GM12878 (cell line): Measurements from ENCODE around the gene PKP4. TPM values are rescaled to one million over a fixed set of nuclear protein-coding genes. Genes with fewer than 3 reads are reported as not detected.

Experiments
- ATAC-seq: fragments of 200-7000 bp; cut with Tn5 transposase; 3 replicates; pipeline ENCODE4 v1.9.1; 2020; ENCODE audit warnings: mild to moderate bottlenecking, moderate library complexity
- Bru-seq: library from RNA; stranded (reverse); fragments of 400-500 nt; gene quantifications from one replicate; lab custom pipeline; 2021; lab: Mats Ljungman, UMichigan
- BruChase-seq, 2 experiments: library from RNA; stranded (reverse); fragments of 400-500 nt; gene quantifications; one replicate each; lab custom pipeline; 2021; lab: Mats Ljungman, UMichigan
- BruUV-seq: library from RNA; stranded (reverse); fragments of 400-500 nt; replicated peaks from 2 replicates; lab custom pipeline; 2021; lab: Mats Ljungman, UMichigan
- CTCF ChIA-PET: fragments of 300-600 bp; sonication (Branson Sonifier 250); formaldehyde crosslinking; extraction: SDS; loops from one replicate; lab custom pipeline; 2021; ENCODE audit warnings: inconsistent platforms; lab: Yijun Ruan, JAX
- POLR2A ChIA-PET: fragments of 350-600 bp; formaldehyde crosslinking; extraction: SDS; loops from one replicate; lab custom pipeline; 2021; ENCODE audit warnings: inconsistent platforms; lab: Charles Lee
- RAD21 ChIA-PET: fragments of 300-600 bp; sonication (Branson Sonifier 250); formaldehyde crosslinking; loops from one replicate; lab custom pipeline; 2023; ENCODE audit warnings: antibody characterized with exemption; ENCODE audit not compliant: unreplicated experiment; lab: Charles Lee
- SMC1A ChIA-PET: fragments of 300-600 bp; sonication (Branson Sonifier 250); formaldehyde crosslinking; loops from one replicate; lab custom pipeline; 2023; ENCODE audit not compliant: unreplicated experiment, uncharacterized antibody; lab: Charles Lee
- DNase-seq: peaks from one replicate; pipeline ENCODE4 v3.0.0-alpha.2; 2011; ENCODE audit warnings: low read depth, low spot score
- FAIRE-seq: peaks from 3 replicates; lab custom pipeline; 2011; peaks lifted over from hg19 to GRCh38; lab: Jason Lieb, UNC
- H2AFZ ChIP-seq: 2 replicates; pipeline ENCODE4 v1.6.0; 2011; ENCODE audit warnings: low read depth, low read length, control low read depth; ENCODE audit not compliant: control insufficient read depth
- H3K27ac ChIP-seq: 2 replicates; pipeline ENCODE4 v1.5.1; 2011; ENCODE audit warnings: control low read depth; ENCODE audit not compliant: control insufficient read depth, insufficient read depth
- H3K27me3 ChIP-seq, 2 experiments: replicated peaks in 1 of 2; 2 replicates each; pipeline versions ENCODE4 v1.6.0 to v1.6.1; 2011; ENCODE audit warnings: low read length in 1 of 2; ENCODE audit not compliant: control insufficient read depth in 2 of 2, insufficient read depth in 2 of 2
- H3K36me3 ChIP-seq, 2 experiments: 2 replicates each; pipeline ENCODE4 v1.5.1; 2011; ENCODE audit warnings: low read length in 1 of 2; ENCODE audit not compliant: control insufficient read depth in 2 of 2, insufficient read depth in 2 of 2
- H3K4me1 ChIP-seq: 2 replicates; pipeline ENCODE4 v1.6.1; 2011; ENCODE audit warnings: mild to moderate bottlenecking, low read length, moderate library complexity, mixed read lengths; ENCODE audit not compliant: control insufficient read depth, insufficient read depth
- H3K4me2 ChIP-seq: 2 replicates; pipeline ENCODE4 v1.6.0; 2011; ENCODE audit warnings: control low read depth; ENCODE audit not compliant: control insufficient read depth, insufficient read depth
- H3K4me3 ChIP-seq: fragments of 200-600 bp; sonication (generic); 2 replicates; pipeline ENCODE4 v1.5.1; 2016
- H3K79me2 ChIP-seq: 2 replicates; pipeline ENCODE4 v1.6.0; 2011; ENCODE audit warnings: low read length; ENCODE audit not compliant: control insufficient read depth, insufficient read depth
- H3K9ac ChIP-seq: 2 replicates; pipeline ENCODE4 v1.8.0; 2011; ENCODE audit warnings: low read length, control low read depth, mixed read lengths; ENCODE audit not compliant: control insufficient read depth, insufficient read depth
- H3K9me3 ChIP-seq: replicated peaks from 3 replicates; pipeline ENCODE4 v1.5.1; 2011; ENCODE audit warnings: mild to moderate bottlenecking, low read length; ENCODE audit not compliant: control insufficient read depth, insufficient read depth
- H4K20me1 ChIP-seq: 2 replicates; pipeline ENCODE4 v1.6.0; 2011; ENCODE audit not compliant: control insufficient read depth, insufficient read depth
- BCL11A ChIP-seq: IDR thresholded peaks from 2 replicates; pipeline ENCODE4 v1.6.1; 2011; ENCODE audit warnings: low read depth, low read length
- E4F1 ChIP-seq: fragments of 450-650 bp; IDR thresholded peaks from 2 replicates; pipeline ENCODE4 v1.6.1; 2018; ENCODE audit warnings: borderline replicate concordance, mild to moderate bottlenecking; ENCODE audit not compliant: partially characterized antibody
- EP300 ChIP-seq, 2 experiments: fragments of 150-350 bp in 1 of 2; IDR thresholded peaks; 2 replicates each; pipeline ENCODE4 v1.6.1; 2011 to 2012; ENCODE audit warnings: low read depth in 2 of 2, low read length in 2 of 2, borderline replicate concordance in 1 of 2, improper control_type of control experiment in 1 of 2, inconsistent platforms in 1 of 2; ENCODE audit not compliant: control insufficient read depth in 1 of 2
- ESRRA ChIP-seq: IDR thresholded peaks from 2 replicates; pipeline ENCODE4 v1.6.1; 2012; ENCODE audit warnings: mild to moderate bottlenecking, low read length, improper control_type of control experiment
- JUND ChIP-seq: IDR thresholded peaks from 2 replicates; pipeline ENCODE4 v1.6.1; 2012; ENCODE audit warnings: low read depth, mild to moderate bottlenecking, low read length, improper control_type of control experiment, moderate library complexity
- KAT2A ChIP-seq: conservative IDR thresholded peaks from 2 replicates; pipeline ENCODE4 v1.6.1; 2011; ENCODE audit warnings: low read depth, low read length; ENCODE audit not compliant: control insufficient read depth
- NFXL1 ChIP-seq: fragments of 450-650 bp; IDR thresholded peaks from 2 replicates; pipeline ENCODE4 v1.6.1; 2017; ENCODE audit warnings: antibody characterized with exemption, mild to moderate bottlenecking, borderline replicate concordance
- NR2C1 ChIP-seq: fragments of 450-650 bp; IDR thresholded peaks from 2 replicates; pipeline ENCODE4 v1.6.1; 2017; ENCODE audit warnings: antibody characterized with exemption, mild to moderate bottlenecking, moderate library complexity
- PKNOX1 ChIP-seq: fragments of 450-650 bp; IDR thresholded peaks from 2 replicates; pipeline ENCODE4 v1.6.1; 2016; ENCODE audit warnings: mild to moderate bottlenecking
- SIN3A ChIP-seq: IDR thresholded peaks from 2 replicates; pipeline ENCODE4 v1.6.1; 2012; ENCODE audit warnings: low read depth, low read length, improper control_type of control experiment
- SMARCA5 ChIP-seq: fragments of 450-650 bp; IDR thresholded peaks from 2 replicates; pipeline ENCODE4 v1.6.1; 2017; ENCODE audit warnings: mild to moderate bottlenecking
- SREBF2 ChIP-seq: IDR thresholded peaks from 2 replicates; pipeline ENCODE4 v1.6.1; 2012; ENCODE audit warnings: mild to moderate bottlenecking, low read length
- TCF7 ChIP-seq: IDR thresholded peaks from 2 replicates; pipeline ENCODE4 v1.6.1; 2014; ENCODE audit warnings: antibody characterized with exemption, borderline replicate concordance
- WRNIP1 ChIP-seq: IDR thresholded peaks from 2 replicates; pipeline ENCODE4 v1.6.1; 2011; ENCODE audit warnings: low read depth, low read length, improper control_type of control experiment, borderline replicate concordance
- ZBED1 ChIP-seq: IDR thresholded peaks from 2 replicates; pipeline ENCODE4 v1.6.1; 2016; ENCODE audit warnings: borderline replicate concordance
- ZNF207 ChIP-seq: fragments of 450-650 bp; IDR thresholded peaks from 2 replicates; pipeline ENCODE4 v1.6.1; 2014; ENCODE audit warnings: antibody characterized with exemption, mild to moderate bottlenecking, borderline replicate concordance
- WGBS: methylation state at CpG from one replicate; pipeline ENCODE4 v1.1.6; 2016; ENCODE audit warnings: low lambda C conversion rate; ENCODE audit not compliant: insufficient replicate concordance, insufficient coverage; ENCODE audit errors: missing lambda C conversion rate; 5-methylcytosine and 5-hydroxymethylcytosine counted together
- in situ Hi-C: fragments of 300-500 bp; cut with MboI; formaldehyde crosslinking; loops from 9 replicates; pipeline ENCODE4 v1.14.3; 2018; ENCODE audit warnings: mixed read lengths
- intact Hi-C: fragments of 100-400 bp; cut with micrococcal nuclease; formaldehyde crosslinking; loops from one replicate; pipeline ENCODE4 v1.14.2; 2022; ENCODE audit not compliant: unreplicated experiment
- long read RNA-seq, 2 experiments: library from polyadenylated mRNA; unstranded; transcript quantifications; one replicate each; pipeline ENCODE4 v2.0.0, GENCODE V29; 2019 to 2020
- polyA minus RNA-seq, 3 experiments: library from RNA; depleted of rRNA, polyadenylated mRNA; stranded (reverse); fragments of >200 nt; gene quantifications; 2 replicates each; pipeline ENCODE4 v1.2.3, GENCODE V29; 2011
- polyA plus RNA-seq, 11 experiments: library from polyadenylated mRNA; depleted of rRNA in 4 of 11; unstranded in 6 of 11; stranded (reverse) in 5 of 11; fragments of >200 nt; fragmentation: Nextera tagmentation in 4 of 11; fragmentation: Illumina TruSeq in 1 of 11; extraction: Ambion mirVana in 4 of 11; extraction: Trizol in 1 of 11; gene quantifications; 1 replicate in 1 of 11; 2 replicates in 10 of 11; pipeline versions ENCODE4 v1.2.1 to v1.2.3, GENCODE V29; 2011 to 2016; ENCODE audit warnings: inconsistent platforms in 2 of 11, missing spikeins in 2 of 11, low read depth in 1 of 11
- total RNA-seq, 4 experiments: library from RNA; depleted of rRNA in 3 of 4; stranded (reverse); fragments of >200 nt in 3 of 4; fragmentation: Illumina TruSeq in 1 of 4; extraction: Trizol in 1 of 4; gene quantifications; 2 replicates each; pipeline versions ENCODE4 v1.2.1 to v1.2.3, GENCODE V29; 2013 to 2021

PKP4 gene
- total RNA-seq (2013; cell fraction: nucleolus; rRNA removed): 123 and 148 TPM in 2 replicates
- total RNA-seq (2014; rRNA removed) (18.3 and 21.1 TPM in 2 replicates), total RNA-seq (2014; rRNA removed; fragmentation: Illumina TruSeq; extraction: Trizol) (18.6 and 19.8 TPM in 2 replicates), total RNA-seq (2021) (23.7 and 24.5 TPM in 2 replicates), polyA plus RNA-seq (2011; rRNA removed) (32.8 and 35.8 TPM in 2 replicates), polyA plus RNA-seq (2014; fragmentation: Illumina TruSeq; extraction: Trizol) (21.9 and 27.9 TPM in 2 replicates), polyA plus RNA-seq (2014; fragmentation: Nextera tagmentation; extraction: Ambion mirVana) (1 to 10 TPM; 5.2 to 7.2 TPM), polyA plus RNA-seq (2014; rRNA removed) (14.9 and 17.1 TPM in 2 replicates), polyA plus RNA-seq (2016; fragmentation: Nextera tagmentation; extraction: Ambion mirVana) (1 to 10 TPM; 4.8 to 5.2 TPM), polyA minus RNA-seq (2011; rRNA and poly(A)+ RNA removed) (60.8 and 63.2 TPM in 2 replicates), Bru-seq, nascent RNA (percentile 54 among the genes with signal in this experiment), BruChase-seq, experiment 1, labeled RNA remaining after a 6-hour chase (percentile 51 among the genes with signal in this experiment), BruChase-seq, experiment 2, labeled RNA remaining after a 2-hour chase (percentile 57 among the genes with signal in this experiment)
- 5.7 TPM for polyA plus RNA-seq (2011; ENCODE audit: low read depth)
- polyA plus RNA-seq (2011; cell fraction: cytosol; rRNA removed): 27.0 and 27.7 TPM in 2 replicates
- 72.3 and 76.6 TPM in 2 replicates for polyA plus RNA-seq (2011; cell fraction: nucleus; rRNA removed)
- polyA plus RNA-seq (2012): 7.1 and 11.3 TPM in 2 replicates
- polyA minus RNA-seq (2011; cell fraction: cytosol; rRNA and poly(A)+ RNA removed): 21.4 and 21.8 TPM in 2 replicates
- 43.6 and 71.9 TPM in 2 replicates for polyA minus RNA-seq (2011; cell fraction: nucleus; rRNA and poly(A)+ RNA removed)
- long read RNA-seq, experiment 1, partial matches to known transcripts: 6 of 7 reads
- long read RNA-seq, experiment 1, other reads (novel, unspliced or antisense): 1 of 7 reads
- long read RNA-seq, experiment 2, partial matches to known transcripts: 34 of 40 reads
- long read RNA-seq, experiment 2, other reads (novel, unspliced or antisense): 6 of 40 reads

- Histone ChIP-seq H2AFZ (peak within 1 kb of the TSS; percentile 93), H3K79me2 (peaks cover 22% of the 10 kb centered on the region), H3K4me2 (peak within 1 kb of the TSS; percentile 98), H3K9ac (peak within 1 kb of the TSS; percentile 72), H3K9me3 (no peaks in the 10 kb centered on the region), H3K4me1 (peaks cover 5% of the 10 kb centered on the region; the same call in 1 of the 2 replicates), H3K27ac (peak within 1 kb of the TSS; percentile 44), H3K27me3 (no peaks in the 10 kb centered on the region), H3K36me3 (no peaks in the 10 kb centered on the region), H4K20me1 (no peaks in the 10 kb centered on the region), H3K4me3 (peak within 1 kb of the TSS; percentile 78)
- ChIA-PET RAD21 (interaction anchor here (0.6 to 1.4 kb wide), 2 partner anchors 34 to 432 kb away, joined by 3 read pairs; no protein-coding TSS in a partner anchor), POLR2A (interaction anchor here (0.6 kb wide), 1 partner anchor 1458 kb away, joined by 5 read pairs; no protein-coding TSS in a partner anchor), CTCF (interaction anchor here (0.6 to 0.7 kb wide), 2 partner anchors 8 to 264 kb away, joined by 3 read pairs; no protein-coding TSS in a partner anchor), SMC1A (interaction anchor here (0.9 to 1.4 kb wide), 2 partner anchors 9 to 23 kb away, joined by 3 to 4 read pairs; no protein-coding TSS in a partner anchor)
- DNase-seq: peak; percentile 66
- peak; percentile 98 for FAIRE-seq
- peak; percentile 92 for ATAC-seq
- intact Hi-C loops: loop anchor here (2.0 to 5.0 kb wide), 2 partner anchors 266 to 424 kb away; no protein-coding TSS in a partner anchor
- under 1% methylated on average over 44 of the region's 48 CpGs for WGBS
- BruUV-seq: no TSS peak
- in situ Hi-C loops: no loop called here
- TF ChIP-seq SIN3A (0 out of 2 replicates have a peak, but pooled peaks have one; percentile 30), BCL11A (no peak), SREBF2 (no peak), PKNOX1 (no peak), KAT2A (no peak), NFXL1 (no peak), JUND (no peak), ESRRA (no peak), SMARCA5 (no peak), ZNF207 (no peak), TCF7 (no peak), WRNIP1 (no peak), NR2C1 (peak; percentile 91), EP300 (IDR thresholded peaks at IDR 0.05; ENCODE audit: borderline replicate concordance in 1 of 2, control insufficient read depth in 1 of 2, low read depth in 2 of 2, low read length in 2 of 2) (no peak), E4F1 (no peak), ZBED1 (no peak)
These were observed at the start of gene PKP4, which contains the start of gene CCDC148 for GRCh38 chr2:158456309-158457066. PKP4 (plus strand) TSS chr2:158456952; CDS start chr2:158533185, 76,233 bp downstream. CCDC148 (minus strand) TSS chr2:158456753; CDS start chr2:158456439, 314 bp downstream.
